Tibial artery (tissue), 4 donors: Measurements from ENCODE around the gene FBXW2.

ENCODE experiments used
- DNase-seq, 2 donors: peaks; one replicate each; pipeline ENCODE4 v3.0.0-alpha.2; 2019
- H3K27ac ChIP-seq, 2 donors: fragments of 200-600 bp; sonication (generic) in 1 of 2; 1 replicate in 1 of 2; 2 replicates in 1 of 2; pipeline ENCODE4 v1.5.1; 2018 to 2019; ENCODE audit warnings: mild to moderate bottlenecking in 1 of 2
- H3K27me3 ChIP-seq, 2 donors: fragments of 200-600 bp; sonication (generic) in 1 of 2; one replicate each; pipeline versions ENCODE4 v1.5.1 to v1.6.0; 2016 to 2019
- H3K36me3 ChIP-seq, 3 donors: fragments of 200-600 bp; sonication (generic) in 2 of 3; one replicate each; pipeline ENCODE4 v1.5.1; 2016 to 2019; ENCODE audit warnings: mild to moderate bottlenecking in 2 of 3
- H3K4me1 ChIP-seq, 4 donors: fragments of 200-600 bp; sonication (generic) in 2 of 4; 1 replicate in 3 of 4; 2 replicates in 1 of 4; pipeline ENCODE4 v1.5.1; 2016 to 2019
- H3K4me3 ChIP-seq, 2 donors: fragments of 200-600 bp; sonication (generic) in 1 of 2; 1 replicate in 1 of 2; 2 replicates in 1 of 2; pipeline ENCODE4 v1.5.1; 2018 to 2019; ENCODE audit warnings: mild to moderate bottlenecking in 2 of 2
- H3K9me3 ChIP-seq, 3 donors: fragments of 200-600 bp; sonication (generic) in 1 of 3; one replicate each; pipeline ENCODE4 v1.5.1; 2016 to 2019
- CTCF ChIP-seq, 2 experiments: fragments of 200-600 bp in 1 of 2; fragments of 450-650 bp in 1 of 2; IDR thresholded peaks; one replicate each; pipeline ENCODE4 v1.5.1; 2017 to 2019; ENCODE audit warnings: antibody characterized with exemption in 2 of 2, mild to moderate bottlenecking in 1 of 2, moderate library complexity in 1 of 2
- intact Hi-C: fragments of 100-400 bp; cut with DNase I; formaldehyde crosslinking; loops from one replicate; pipeline ENCODE4 v1.15.0; 2023; ENCODE audit warnings: low total_unique reads

FBXW2 gene

DNA sequence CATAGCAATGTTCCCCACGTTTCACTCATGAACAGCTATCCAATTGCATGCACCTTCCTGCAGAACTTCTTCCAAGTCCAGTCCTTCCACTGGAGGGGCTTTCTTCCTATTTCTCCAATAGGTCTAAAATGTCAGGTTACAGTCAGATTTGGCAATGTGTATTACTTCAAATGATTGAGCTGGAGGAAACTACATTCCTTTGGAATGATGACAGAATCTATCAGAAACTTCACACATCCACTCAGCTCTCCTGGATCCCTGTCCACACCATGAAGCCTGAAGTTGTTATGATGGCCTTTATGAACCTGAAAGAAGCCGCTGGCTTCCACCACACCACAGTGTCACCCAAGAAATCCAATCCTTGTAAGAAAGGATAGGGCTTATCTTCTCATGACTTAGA lies 32.2 kb downstream of the FBXW2 start:
- no peaks in the 10 kb centered on the region for H3K9me3 ChIP-seq
- H3K4me1 ChIP-seq: no peaks in the 10 kb centered on the region
- H3K27me3 ChIP-seq: no peaks in the 10 kb centered on the region
- DNase-seq: no peak
- no peak overlapping the region for H3K4me3 ChIP-seq
- peaks cover 30 to 67% (median 64%) of the 10 kb centered on the region in 3 donors for H3K36me3 ChIP-seq
- TF ChIP-seq CTCF (IDR thresholded peaks at IDR 0.05): no peak
- no peak overlapping the region for H3K27ac ChIP-seq
- intact Hi-C loops: no loop called here

- H3K9me3 ChIP-seq: no peaks in the 10 kb centered on the region
- no peak overlapping the region for H3K27ac ChIP-seq
- H3K4me1 ChIP-seq: peaks cover 0 to 4% (median 0%) of the 10 kb centered on the region in 4 donors
- DNase-seq: no peak
- H3K27me3 ChIP-seq: no peaks in the 10 kb centered on the region
- no peak for TF ChIP-seq CTCF (IDR thresholded peaks at IDR 0.05)
- intact Hi-C loops: loop anchor here (5.0 kb wide), 1 partner anchor 302 kb away; no protein-coding TSS in a partner anchor
- peaks cover 23 to 56% (median 53%) of the 10 kb centered on the region in 3 donors for H3K36me3 ChIP-seq
- H3K4me3 ChIP-seq: no peak overlapping the region
Observed at GRCh38 chr9:120759755-120760400, 33.3 kb downstream of the FBXW2 start.

- no peak for DNase-seq
- Histone ChIP-seq H3K36me3 (peaks cover 15 to 43% (median 39%) of the 10 kb centered on the region in 3 donors), H3K27ac (no peak overlapping the region), H3K27me3 (no peaks in the 10 kb centered on the region), H3K4me1 (peaks cover 0 to 4% (median 0%) of the 10 kb centered on the region in 4 donors), H3K4me3 (no peak overlapping the region), H3K9me3 (no peaks in the 10 kb centered on the region)
- TF ChIP-seq CTCF (IDR thresholded peaks at IDR 0.05): no peak
- intact Hi-C loops: loop anchor here (5.0 kb wide), 1 partner anchor 304 kb away; no protein-coding TSS in a partner anchor
Observed at GRCh38 chr9:120758544-120758943, 34.7 kb downstream of the FBXW2 start.

GRCh38 chr9:120757026-120757913 lies 35.9 kb downstream of the FBXW2 start:
- H3K4me1 ChIP-seq: peaks cover 0 to 4% (median 0%) of the 10 kb centered on the region in 4 donors
- no peak for TF ChIP-seq CTCF (IDR thresholded peaks at IDR 0.05)
- no peak for DNase-seq
- no peaks in the 10 kb centered on the region for H3K27me3 ChIP-seq
- no peaks in the 10 kb centered on the region for H3K9me3 ChIP-seq
- intact Hi-C loops: loop anchor here (5.0 kb wide), 1 partner anchor 305 kb away; no protein-coding TSS in a partner anchor
- H3K4me3 ChIP-seq: no peak overlapping the region
- H3K36me3 ChIP-seq: peaks cover 4 to 30% (median 27%) of the 10 kb centered on the region in 3 donors
- no peak overlapping the region for H3K27ac ChIP-seq

- H3K9me3 ChIP-seq: no peaks in the 10 kb centered on the region
- no peak for TF ChIP-seq CTCF (IDR thresholded peaks at IDR 0.05)
- H3K27ac ChIP-seq: peak overlapping the region in 1 of 2 donors; percentile 0
- intact Hi-C loops: loop anchor here (5.0 kb wide), 1 partner anchor 306 kb away; no protein-coding TSS in a partner anchor
- H3K4me1 ChIP-seq: peaks cover 0 to 4% (median 0%) of the 10 kb centered on the region in 4 donors
- DNase-seq: no peak
- no peak overlapping the region for H3K4me3 ChIP-seq
- H3K36me3 ChIP-seq: peaks cover 0 to 23% (median 19%) of the 10 kb centered on the region in 3 donors
- H3K27me3 ChIP-seq: no peaks in the 10 kb centered on the region
Observed at GRCh38 chr9:120756531-120756930, 36.7 kb downstream of the FBXW2 start.
